ENCODE results near the gene SSRP1.
A peak's percentile ranks its signal among the peaks of the same experiment; 100 is the strongest.
"Not testable (repeated sequence)": the region's sequence is repeated elsewhere in the genome, so short reads cannot be mapped to it uniquely, and the experiment has no call there.

The SSRP1 gene

GRCh38 chr11:57335343-57336110, at the start of gene SSRP1:
SSRP1 (minus strand) TSS chr11:57335892; CDS start chr11:57335121, 771 bp downstream.
- peak; percentile 81 for DNase-seq

- no peak for DNase-seq
Observed at GRCh38 chr11:57380975-57381374, 45.3 kb upstream of the SSRP1 start, which contains the start of gene PRG3. PRG3 (minus strand) TSS chr11:57381150; CDS start chr11:57380708, 442 bp downstream.

- DNase-seq: no peak
Observed at GRCh38 chr11:57379732-57380131, 44.0 kb upstream of the SSRP1 start.

- no peak for DNase-seq
Observed at GRCh38 chr11:57378186-57378585, 42.5 kb upstream of the SSRP1 start.

GRCh38 chr11:57377107-57377506, 41.4 kb upstream of the SSRP1 start:
- no peak for DNase-seq

GRCh38 chr11:57376095-57377090, 40.7 kb upstream of the SSRP1 start:
- no peak for DNase-seq

GRCh38 chr11:57375490-57375889, 39.8 kb upstream of the SSRP1 start:
- DNase-seq: no peak

- no peak for DNase-seq
Observed at GRCh38 chr11:57374966-57375365, 39.3 kb upstream of the SSRP1 start.

GRCh38 chr11:57373146-57373545, 37.5 kb upstream of the SSRP1 start:
- DNase-seq: no peak

GRCh38 chr11:57370941-57371340, 35.2 kb upstream of the SSRP1 start:
- no peak for DNase-seq

- no peak for DNase-seq
Observed at GRCh38 chr11:57370251-57370650, 34.6 kb upstream of the SSRP1 start.

GRCh38 chr11:57368845-57369232, 33.1 kb upstream of the SSRP1 start:
- DNase-seq: no peak

- DNase-seq: no peak
Observed at GRCh38 chr11:57368106-57368844, 32.6 kb upstream of the SSRP1 start.

GRCh38 chr11:57364851-57365660, 29.4 kb upstream of the SSRP1 start:
- no peak for DNase-seq

- no peak for DNase-seq
Observed at GRCh38 chr11:57363131-57364080, 27.7 kb upstream of the SSRP1 start.

GRCh38 chr11:57361926-57362325, 26.2 kb upstream of the SSRP1 start:
- DNase-seq: no peak

GRCh38 chr11:57361420-57361819, 25.7 kb upstream of the SSRP1 start:
- not testable (repeated sequence) for DNase-seq

GRCh38 chr11:57360991-57361390, 25.3 kb upstream of the SSRP1 start:
- DNase-seq: no peak

GRCh38 chr11:57359896-57360690, 24.4 kb upstream of the SSRP1 start:
- no peak for DNase-seq

GRCh38 chr11:57359396-57359795, 23.7 kb upstream of the SSRP1 start:
- no peak for DNase-seq

All from activated CD4-positive, alpha-beta T cell treated with anti-CD3 and anti-CD28 coated beads for 1 hour (primary cell).